Upper lobe of right lung (tissue), 1 donor: ENCODE measurements around the gene TRIM63. TPM values are rescaled to one million over a fixed set of nuclear protein-coding genes. Genes with fewer than 3 reads are reported as not detected.

Experiments
- ATAC-seq: fragments of 200-7000 bp; cut with Tn5 transposase; one replicate; pipeline ENCODE4 v1.9.1; 2020; ENCODE audit warnings: mild to moderate bottlenecking, moderate library complexity
- DNase-seq: peaks from one replicate; pipeline ENCODE4 v3.0.0-alpha.2; 2020
- H3K27ac ChIP-seq: fragments of 200-600 bp; one replicate; pipeline ENCODE4 v1.8.0; 2022
- H3K27me3 ChIP-seq: fragments of 200-600 bp; one replicate; pipeline ENCODE4 v1.8.0; 2022; ENCODE audit warnings: mild to moderate bottlenecking
- H3K36me3 ChIP-seq: fragments of 200-600 bp; one replicate; pipeline ENCODE4 v1.8.0; 2022
- H3K4me1 ChIP-seq: fragments of 200-600 bp; one replicate; pipeline ENCODE4 v1.8.0; 2022
- H3K4me3 ChIP-seq: fragments of 200-600 bp; one replicate; pipeline ENCODE4 v1.8.0; 2022; ENCODE audit warnings: mild to moderate bottlenecking
- H3K9me3 ChIP-seq: fragments of 200-600 bp; one replicate; pipeline ENCODE4 v1.8.0; 2022
- intact Hi-C: fragments of 100-400 bp; cut with DNase I; formaldehyde crosslinking; loops from one replicate; pipeline ENCODE4 v1.11.0; 2022
- total RNA-seq: library from RNA; stranded (reverse); fragmentation: NEBNext Ultra II Directional; extraction: Animal tissue kit (Norgen Biotek cat#: 25700); gene quantifications from one replicate; pipeline ENCODE4 v1.2.1, GENCODE V29; 2021
- TF ChIP-seq, protein P1 (sequence below): fragments of 200-600 bp; IDR thresholded peaks from one replicate; pipeline ENCODE4 v1.8.0; 2022; ENCODE audit warnings: antibody characterized with exemption
- donor health status: DM: no; HTN: yes; CAD: no; lungs with severe emphysema.

TRIM63 gene
- total RNA-seq, 1 donor from 2014 or later: 0.46 TPM

DNA sequence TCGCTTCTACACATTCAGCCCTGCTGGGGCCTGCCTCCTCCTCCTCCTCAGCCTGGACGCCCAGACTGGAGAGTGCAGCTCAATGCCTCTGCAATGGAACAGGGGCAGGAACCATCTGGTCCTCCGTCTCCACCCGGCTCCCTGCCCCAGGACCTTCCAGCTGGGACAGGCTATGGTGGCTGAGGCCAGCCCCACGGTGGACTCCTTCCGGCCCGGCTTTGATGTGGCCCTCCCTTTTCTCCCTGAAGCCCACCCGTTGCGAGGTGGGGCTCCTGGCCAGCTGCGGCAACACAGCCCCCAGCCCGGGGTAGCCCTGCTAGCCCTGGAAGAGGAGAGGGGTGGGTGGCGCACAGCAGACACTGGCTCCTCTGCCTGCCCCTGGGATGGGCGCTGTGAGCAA lies 44.4 kb downstream of the TRIM63 start:
- DNase-seq: no peak
- no peak for ATAC-seq
- TF ChIP-seq, protein P1, sequence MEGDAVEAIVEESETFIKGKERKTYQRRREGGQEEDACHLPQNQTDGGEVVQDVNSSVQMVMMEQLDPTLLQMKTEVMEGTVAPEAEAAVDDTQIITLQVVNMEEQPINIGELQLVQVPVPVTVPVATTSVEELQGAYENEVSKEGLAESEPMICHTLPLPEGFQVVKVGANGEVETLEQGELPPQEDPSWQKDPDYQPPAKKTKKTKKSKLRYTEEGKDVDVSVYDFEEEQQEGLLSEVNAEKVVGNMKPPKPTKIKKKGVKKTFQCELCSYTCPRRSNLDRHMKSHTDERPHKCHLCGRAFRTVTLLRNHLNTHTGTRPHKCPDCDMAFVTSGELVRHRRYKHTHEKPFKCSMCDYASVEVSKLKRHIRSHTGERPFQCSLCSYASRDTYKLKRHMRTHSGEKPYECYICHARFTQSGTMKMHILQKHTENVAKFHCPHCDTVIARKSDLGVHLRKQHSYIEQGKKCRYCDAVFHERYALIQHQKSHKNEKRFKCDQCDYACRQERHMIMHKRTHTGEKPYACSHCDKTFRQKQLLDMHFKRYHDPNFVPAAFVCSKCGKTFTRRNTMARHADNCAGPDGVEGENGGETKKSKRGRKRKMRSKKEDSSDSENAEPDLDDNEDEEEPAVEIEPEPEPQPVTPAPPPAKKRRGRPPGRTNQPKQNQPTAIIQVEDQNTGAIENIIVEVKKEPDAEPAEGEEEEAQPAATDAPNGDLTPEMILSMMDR: no peak
- Histone ChIP-seq H3K9me3 (no peaks in the 10 kb centered on the region), H3K27ac (no peak overlapping the region), H3K36me3 (no peaks in the 10 kb centered on the region), H3K4me3 (no peak overlapping the region), H3K4me1 (peaks cover 6% of the 10 kb centered on the region), H3K27me3 (no peaks in the 10 kb centered on the region)
- intact Hi-C loops: no loop called here

DNA sequence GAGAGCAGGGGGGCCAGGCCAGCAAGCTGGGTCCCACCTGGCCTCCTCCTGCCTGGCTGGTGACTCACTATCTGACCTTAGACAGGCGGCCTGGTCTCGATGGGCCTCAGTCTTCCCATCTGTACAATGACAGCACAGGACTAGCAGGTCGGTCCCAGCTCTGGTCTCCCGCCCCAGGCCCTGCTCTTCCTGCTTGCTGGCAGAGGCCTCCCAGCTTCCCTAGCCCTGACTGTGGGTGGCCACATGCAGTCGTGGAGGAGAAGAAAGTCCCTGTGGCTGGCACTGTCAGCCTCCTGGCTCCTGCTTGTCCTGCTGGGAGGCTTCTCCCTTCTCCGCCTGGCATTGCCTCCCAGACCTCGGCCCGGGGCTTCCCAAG lies 45.0 kb downstream of the TRIM63 start:
- no peak for DNase-seq
- no peak overlapping the region for H3K27ac ChIP-seq
- H3K4me1 ChIP-seq: peaks cover 6% of the 10 kb centered on the region
- no peaks in the 10 kb centered on the region for H3K27me3 ChIP-seq
- no peaks in the 10 kb centered on the region for H3K36me3 ChIP-seq
- no peak overlapping the region for H3K4me3 ChIP-seq
- ATAC-seq: no peak
- H3K9me3 ChIP-seq: no peaks in the 10 kb centered on the region
- TF ChIP-seq, protein P1: no peak
- intact Hi-C loops: no loop called here

DNA sequence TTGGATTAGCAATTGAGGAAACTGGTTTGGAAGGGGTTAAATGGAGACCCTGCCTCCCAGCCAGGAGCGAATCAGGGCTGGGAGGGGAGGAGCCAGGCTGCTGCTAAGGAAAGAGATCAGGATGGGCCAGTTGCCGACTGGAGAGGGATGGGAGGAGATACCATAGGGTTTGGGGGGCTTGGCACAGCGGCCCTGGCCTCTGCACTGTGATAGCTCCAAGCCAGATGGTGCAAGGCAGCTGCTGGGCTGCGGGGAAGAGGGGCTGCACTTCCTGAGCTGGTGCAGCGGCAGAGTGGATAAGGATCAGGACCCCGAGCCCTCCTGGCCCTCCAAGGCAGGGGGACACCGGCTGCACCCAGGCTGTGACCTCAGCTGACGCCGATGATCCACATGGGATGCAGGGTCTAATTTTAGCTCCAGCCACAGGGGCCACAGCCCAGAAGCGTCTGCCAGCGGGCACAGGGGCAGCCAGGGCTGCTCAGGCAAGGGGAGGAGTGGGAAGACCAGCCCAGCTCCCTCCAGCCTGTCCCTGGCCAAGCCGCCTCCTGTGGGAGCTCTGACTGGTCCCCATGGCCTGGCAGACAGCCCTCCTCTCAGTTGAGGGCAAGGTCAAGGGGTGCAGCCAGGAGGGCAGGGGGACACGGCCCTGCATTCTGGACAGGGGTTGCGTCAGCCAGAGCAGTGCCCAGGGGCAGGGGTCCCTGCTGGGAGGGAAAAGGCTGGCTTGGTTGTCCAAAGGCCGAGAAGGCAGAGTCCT lies 45.6 kb downstream of the TRIM63 start, which contains the start of gene EXTL1:
TSS of gene EXTL1 (plus strand) at position 129 of the 757 bp plus-strand sequence. CDS start 872 bp downstream, outside the sequence.
- DNase-seq: no peak
- peaks cover 10% of the 10 kb centered on the region for H3K4me1 ChIP-seq
- peak; percentile 36 for ATAC-seq
- intact Hi-C loops: no loop called here
- no peaks in the 10 kb centered on the region for H3K36me3 ChIP-seq
- H3K27ac ChIP-seq: peak within 1 kb of the TSS; percentile 13
- no peaks in the 10 kb centered on the region for H3K27me3 ChIP-seq
- H3K4me3 ChIP-seq: peak within 1 kb of the TSS; percentile 3
- no peaks in the 10 kb centered on the region for H3K9me3 ChIP-seq
- TF ChIP-seq, protein P1: no peak

DNA sequence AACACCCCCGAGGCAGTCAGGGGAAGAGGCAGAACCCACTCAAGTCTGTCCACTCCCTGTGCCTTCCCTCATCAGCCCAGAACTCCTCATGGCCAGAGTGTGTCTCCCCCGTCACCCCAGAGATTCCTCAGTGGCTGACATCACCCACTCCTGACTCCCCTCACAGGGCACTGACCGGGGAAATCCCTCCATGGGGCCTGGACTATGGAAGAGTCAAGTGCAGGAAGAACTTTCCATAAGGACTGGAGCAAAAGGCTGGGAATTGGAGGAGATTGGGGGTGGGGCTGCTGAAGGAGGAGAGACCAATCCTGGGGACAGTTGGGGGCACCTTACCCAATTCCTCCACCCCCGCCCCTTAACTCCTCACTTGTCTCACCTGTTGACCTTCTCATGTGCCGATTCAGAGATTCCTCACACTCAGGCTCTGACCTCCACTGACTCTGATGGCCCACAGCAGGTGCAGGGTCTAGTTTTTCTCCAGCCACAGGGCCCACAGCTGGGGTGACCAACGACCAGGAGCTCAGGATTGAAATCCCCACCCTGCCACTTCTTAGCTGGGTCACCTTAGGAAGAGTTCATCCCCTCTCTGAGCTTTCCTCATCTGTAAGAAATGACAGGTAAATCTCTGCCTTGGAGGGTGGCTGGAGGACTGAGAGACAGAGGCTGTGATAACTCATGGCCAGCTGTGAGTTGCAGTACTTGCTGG lies 46.3 kb downstream of the TRIM63 start:
- Histone ChIP-seq H3K4me3 (no peak overlapping the region), H3K9me3 (no peaks in the 10 kb centered on the region), H3K27ac (peak overlapping the region; percentile 13), H3K36me3 (no peaks in the 10 kb centered on the region), H3K27me3 (no peaks in the 10 kb centered on the region), H3K4me1 (peaks cover 16% of the 10 kb centered on the region)
- DNase-seq (no peak), ATAC-seq (no peak)
- intact Hi-C loops: no loop called here
- TF ChIP-seq, protein P1: no peak

DNA sequence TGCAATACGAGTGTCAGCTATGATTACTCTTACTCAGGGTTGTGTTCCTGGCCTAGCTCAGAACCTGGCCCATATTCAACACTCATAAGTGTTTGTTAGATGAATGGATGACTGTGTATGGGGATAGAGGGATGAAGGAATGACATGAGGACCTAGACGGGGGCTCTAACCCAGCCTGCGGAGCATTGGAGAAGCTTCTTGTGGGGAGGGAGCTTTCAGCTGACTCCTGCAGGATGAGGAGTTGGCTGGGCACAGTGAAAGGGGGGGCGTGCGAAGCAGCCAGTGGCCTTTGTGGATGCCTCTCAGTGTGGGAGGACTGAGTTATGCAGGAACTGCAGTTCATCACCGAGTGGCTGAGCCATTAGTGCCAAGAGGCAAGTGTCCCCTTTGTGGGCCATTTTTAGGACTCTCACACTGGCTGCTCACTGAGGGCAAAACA lies 47.1 kb downstream of the TRIM63 start:
- DNase-seq (no peak), ATAC-seq (no peak)
- TF ChIP-seq, protein P1: no peak

More for the DNA sequence above, 47.1 kb downstream of the TRIM63 start:
- Histone ChIP-seq H3K4me3 (no peak overlapping the region), H3K9me3 (no peaks in the 10 kb centered on the region), H3K27ac (no peak overlapping the region), H3K4me1 (peaks cover 22% of the 10 kb centered on the region), H3K27me3 (no peaks in the 10 kb centered on the region), H3K36me3 (no peaks in the 10 kb centered on the region)
- intact Hi-C loops: no loop called here
